Fibroblast of lung (primary cell): ENCODE measurements around the gene TP53BP2.

Experiments used
- CTCF ChIP-seq, 2 donors: IDR thresholded peaks in 1 of 2; conservative IDR thresholded peaks in 1 of 2; 1 replicate in 1 of 2; 2 replicates in 1 of 2; pipeline ENCODE4 v1.5.1; 2011 to 2012; ENCODE audit warnings: low read length in 2 of 2, control low read depth in 1 of 2, inconsistent platforms in 1 of 2, low read depth in 1 of 2, mild to moderate bottlenecking in 1 of 2
- EZH2 ChIP-seq: IDR thresholded peaks from 2 replicates; pipeline ENCODE4 v1.5.1; 2012; ENCODE audit warnings: low read length, control low read depth, mild to moderate bottlenecking; ENCODE audit errors: missing control alignments

GRCh38 chr1:223849352-223850254, 3.9 kb upstream of the TP53BP2 start:
- TF ChIP-seq CTCF (conservative IDR thresholded peaks at IDR 0.05 in 1 of 2, IDR thresholded peaks at IDR 0.05 in 1 of 2; ENCODE audit: low read depth in 1 of 2, low read length in 2 of 2) = no peak
- TF ChIP-seq EZH2 = no peak
